Measurements from ENCODE around the gene VAT1L. TPM values are rescaled to one million over a fixed set of nuclear protein-coding genes. Genes with fewer than 3 reads are reported as not detected.

Gene VAT1L
- total and polyA plus RNA-seq, 2 experiments from 2014 or later, result 11.0 to 24.4 TPM

- H3K27me3 Mint-ChIP-seq (ENCODE audit: insufficient read depth, low read depth, poor library complexity), result no peaks in the 10 kb centered on the region
- DNase-seq (ENCODE audit: low spot score) (no peak), ATAC-seq (no peak)
- H2AFZ ChIP-seq, result no peak overlapping the region
- no peak overlapping the region for H3K4me2 ChIP-seq
- no peaks in the 10 kb centered on the region for H3K9me2 ChIP-seq (ENCODE audit: insufficient read depth)
- H3K4me1 ChIP-seq (ENCODE audit: insufficient read depth), result no peaks in the 10 kb centered on the region
- H4K20me1 ChIP-seq (replicated peaks; ENCODE audit: insufficient read depth), result no peaks in the 10 kb centered on the region; the same call in 1 of the 2 replicates
- no peaks in the 10 kb centered on the region for H3K36me3 ChIP-seq (ENCODE audit: insufficient read depth)
- no peaks in the 10 kb centered on the region for H3K36me3 Mint-ChIP-seq (ENCODE audit: low read depth)
- no peak overlapping the region for H3K27ac Mint-ChIP-seq
- H3K4me3 Mint-ChIP-seq, result no peak overlapping the region
- TF ChIP-seq EZH2phosphoT487 (IDR thresholded peaks at IDR 0.05; ENCODE audit: unreplicated experiment) (no peak), ZNF114 (CRISPR knock-in tag; IDR thresholded peaks at IDR 0.05) (no peak), REST (IDR thresholded peaks at IDR 0.05; ENCODE audit: unreplicated experiment) (no peak), POLR2AphosphoS5 (IDR thresholded peaks at IDR 0.05; ENCODE audit: low read depth) (no peak), EZH2 (IDR thresholded peaks at IDR 0.05; ENCODE audit: low read depth, unreplicated experiment) (no peak), STAT1 (IDR thresholded peaks at IDR 0.05; ENCODE audit: unreplicated experiment) (no peak), CREB1 (CRISPR knock-in tag; IDR thresholded peaks at IDR 0.05; ENCODE audit: low read depth) (no peak), NANOG (IDR thresholded peaks at IDR 0.05; ENCODE audit: borderline replicate concordance) (no peak), JUNB (IDR thresholded peaks at IDR 0.05; ENCODE audit: unreplicated experiment) (no peak), ETS1 (IDR thresholded peaks at IDR 0.05) (no peak), ZNF331 (CRISPR knock-in tag; IDR thresholded peaks at IDR 0.05; ENCODE audit: low read depth) (no peak)
- TF ChIP-seq, protein P1, sequence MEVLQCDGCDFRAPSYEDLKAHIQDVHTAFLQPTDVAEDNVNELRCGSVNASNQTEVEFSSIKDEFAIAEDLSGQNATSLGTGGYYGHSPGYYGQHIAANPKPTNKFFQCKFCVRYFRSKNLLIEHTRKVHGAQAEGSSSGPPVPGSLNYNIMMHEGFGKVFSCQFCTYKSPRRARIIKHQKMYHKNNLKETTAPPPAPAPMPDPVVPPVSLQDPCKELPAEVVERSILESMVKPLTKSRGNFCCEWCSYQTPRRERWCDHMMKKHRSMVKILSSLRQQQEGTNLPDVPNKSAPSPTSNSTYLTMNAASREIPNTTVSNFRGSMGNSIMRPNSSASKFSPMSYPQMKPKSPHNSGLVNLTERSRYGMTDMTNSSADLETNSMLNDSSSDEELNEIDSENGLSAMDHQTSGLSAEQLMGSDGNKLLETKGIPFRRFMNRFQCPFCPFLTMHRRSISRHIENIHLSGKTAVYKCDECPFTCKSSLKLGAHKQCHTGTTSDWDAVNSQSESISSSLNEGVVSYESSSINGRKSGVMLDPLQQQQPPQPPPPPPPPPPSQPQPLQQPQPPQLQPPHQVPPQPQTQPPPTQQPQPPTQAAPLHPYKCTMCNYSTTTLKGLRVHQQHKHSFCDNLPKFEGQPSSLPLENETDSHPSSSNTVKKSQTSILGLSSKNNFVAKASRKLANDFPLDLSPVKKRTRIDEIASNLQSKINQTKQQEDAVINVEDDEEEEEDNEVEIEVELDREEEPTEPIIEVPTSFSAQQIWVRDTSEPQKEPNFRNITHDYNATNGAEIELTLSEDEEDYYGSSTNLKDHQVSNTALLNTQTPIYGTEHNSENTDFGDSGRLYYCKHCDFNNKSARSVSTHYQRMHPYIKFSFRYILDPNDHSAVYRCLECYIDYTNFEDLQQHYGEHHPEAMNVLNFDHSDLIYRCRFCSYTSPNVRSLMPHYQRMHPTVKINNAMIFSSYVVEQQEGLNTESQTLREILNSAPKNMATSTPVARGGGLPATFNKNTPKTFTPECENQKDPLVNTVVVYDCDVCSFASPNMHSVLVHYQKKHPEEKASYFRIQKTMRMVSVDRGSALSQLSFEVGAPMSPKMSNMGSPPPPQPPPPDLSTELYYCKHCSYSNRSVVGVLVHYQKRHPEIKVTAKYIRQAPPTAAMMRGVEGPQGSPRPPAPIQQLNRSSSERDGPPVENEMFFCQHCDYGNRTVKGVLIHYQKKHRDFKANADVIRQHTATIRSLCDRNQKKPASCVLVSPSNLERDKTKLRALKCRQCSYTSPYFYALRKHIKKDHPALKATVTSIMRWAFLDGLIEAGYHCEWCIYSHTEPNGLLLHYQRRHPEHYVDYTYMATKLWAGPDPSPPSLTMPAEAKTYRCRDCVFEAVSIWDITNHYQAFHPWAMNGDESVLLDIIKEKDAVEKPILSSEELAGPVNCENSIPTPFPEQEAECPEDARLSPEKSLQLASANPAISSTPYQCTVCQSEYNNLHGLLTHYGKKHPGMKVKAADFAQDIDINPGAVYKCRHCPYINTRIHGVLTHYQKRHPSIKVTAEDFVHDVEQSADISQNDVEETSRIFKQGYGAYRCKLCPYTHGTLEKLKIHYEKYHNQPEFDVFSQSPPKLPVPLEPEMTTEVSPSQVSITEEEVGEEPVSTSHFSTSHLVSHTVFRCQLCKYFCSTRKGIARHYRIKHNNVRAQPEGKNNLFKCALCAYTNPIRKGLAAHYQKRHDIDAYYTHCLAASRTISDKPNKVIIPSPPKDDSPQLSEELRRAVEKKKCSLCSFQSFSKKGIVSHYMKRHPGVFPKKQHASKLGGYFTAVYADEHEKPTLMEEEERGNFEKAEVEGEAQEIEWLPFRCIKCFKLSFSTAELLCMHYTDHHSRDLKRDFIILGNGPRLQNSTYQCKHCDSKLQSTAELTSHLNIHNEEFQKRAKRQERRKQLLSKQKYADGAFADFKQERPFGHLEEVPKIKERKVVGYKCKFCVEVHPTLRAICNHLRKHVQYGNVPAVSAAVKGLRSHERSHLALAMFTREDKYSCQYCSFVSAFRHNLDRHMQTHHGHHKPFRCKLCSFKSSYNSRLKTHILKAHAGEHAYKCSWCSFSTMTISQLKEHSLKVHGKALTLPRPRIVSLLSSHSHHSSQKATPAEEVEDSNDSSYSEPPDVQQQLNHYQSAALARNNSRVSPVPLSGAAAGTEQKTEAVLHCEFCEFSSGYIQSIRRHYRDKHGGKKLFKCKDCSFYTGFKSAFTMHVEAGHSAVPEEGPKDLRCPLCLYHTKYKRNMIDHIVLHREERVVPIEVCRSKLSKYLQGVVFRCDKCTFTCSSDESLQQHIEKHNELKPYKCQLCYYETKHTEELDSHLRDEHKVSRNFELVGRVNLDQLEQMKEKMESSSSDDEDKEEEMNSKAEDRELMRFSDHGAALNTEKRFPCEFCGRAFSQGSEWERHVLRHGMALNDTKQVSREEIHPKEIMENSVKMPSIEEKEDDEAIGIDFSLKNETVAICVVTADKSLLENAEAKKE (CRISPR knock-in tag; IDR thresholded peaks at IDR 0.05), result no peak
- TF ChIP-seq, protein P2, sequence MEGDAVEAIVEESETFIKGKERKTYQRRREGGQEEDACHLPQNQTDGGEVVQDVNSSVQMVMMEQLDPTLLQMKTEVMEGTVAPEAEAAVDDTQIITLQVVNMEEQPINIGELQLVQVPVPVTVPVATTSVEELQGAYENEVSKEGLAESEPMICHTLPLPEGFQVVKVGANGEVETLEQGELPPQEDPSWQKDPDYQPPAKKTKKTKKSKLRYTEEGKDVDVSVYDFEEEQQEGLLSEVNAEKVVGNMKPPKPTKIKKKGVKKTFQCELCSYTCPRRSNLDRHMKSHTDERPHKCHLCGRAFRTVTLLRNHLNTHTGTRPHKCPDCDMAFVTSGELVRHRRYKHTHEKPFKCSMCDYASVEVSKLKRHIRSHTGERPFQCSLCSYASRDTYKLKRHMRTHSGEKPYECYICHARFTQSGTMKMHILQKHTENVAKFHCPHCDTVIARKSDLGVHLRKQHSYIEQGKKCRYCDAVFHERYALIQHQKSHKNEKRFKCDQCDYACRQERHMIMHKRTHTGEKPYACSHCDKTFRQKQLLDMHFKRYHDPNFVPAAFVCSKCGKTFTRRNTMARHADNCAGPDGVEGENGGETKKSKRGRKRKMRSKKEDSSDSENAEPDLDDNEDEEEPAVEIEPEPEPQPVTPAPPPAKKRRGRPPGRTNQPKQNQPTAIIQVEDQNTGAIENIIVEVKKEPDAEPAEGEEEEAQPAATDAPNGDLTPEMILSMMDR (conservative IDR thresholded peaks at IDR 0.05; ENCODE audit: low read depth in 2 of 2), result no peak
- no peak overlapping the region for H3K27ac ChIP-seq (ENCODE audit: low read depth)
- no peak overlapping the region for H3K4me3 ChIP-seq
- H3K27me3 ChIP-seq (ENCODE audit: insufficient read depth), result no peaks in the 10 kb centered on the region
- H3K9me3 Mint-ChIP-seq, result no peaks in the 10 kb centered on the region
- H3F3A ChIP-seq (replicated peaks; ENCODE audit: low read depth), result no peaks in the 10 kb centered on the region
- H3K4me1 Mint-ChIP-seq, result peaks cover 5% of the 10 kb centered on the region; the same call in 2 of the 3 replicates
- H3K79me2 ChIP-seq (replicated peaks; ENCODE audit: insufficient read depth), result no peaks in the 10 kb centered on the region
These were observed 239.7 kb downstream of the VAT1L start for GRCh38 chr16:78028018-78028417.

Measured in GM23338 (cell line).